ENCODE measurements around the gene MAP3K20.
"Not testable (repeated sequence)": the region's sequence is repeated elsewhere in the genome, so short reads cannot be mapped to it uniquely, and the experiment has no call there.

Gene MAP3K20

DNA sequence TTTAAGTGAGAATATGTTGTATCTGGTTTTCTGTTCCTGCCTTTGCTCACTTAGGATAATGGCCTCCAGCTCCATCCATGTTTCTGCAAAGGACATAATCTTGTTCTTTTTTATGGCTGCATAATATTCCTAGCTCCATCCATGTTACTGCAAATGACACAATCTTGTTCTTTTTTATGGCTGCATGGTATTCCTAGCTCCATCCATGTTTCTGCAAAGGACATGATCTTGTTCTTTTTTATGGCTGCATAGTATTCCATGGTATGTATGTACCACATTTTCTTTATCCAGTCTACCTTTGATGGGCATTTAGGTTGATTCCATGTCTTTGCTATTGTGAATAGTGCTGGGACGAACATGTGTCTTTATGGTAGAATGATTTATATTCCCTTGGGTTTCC lies 87.7 kb downstream of the MAP3K20 start:
- not testable (repeated sequence) for DNase-seq

DNA sequence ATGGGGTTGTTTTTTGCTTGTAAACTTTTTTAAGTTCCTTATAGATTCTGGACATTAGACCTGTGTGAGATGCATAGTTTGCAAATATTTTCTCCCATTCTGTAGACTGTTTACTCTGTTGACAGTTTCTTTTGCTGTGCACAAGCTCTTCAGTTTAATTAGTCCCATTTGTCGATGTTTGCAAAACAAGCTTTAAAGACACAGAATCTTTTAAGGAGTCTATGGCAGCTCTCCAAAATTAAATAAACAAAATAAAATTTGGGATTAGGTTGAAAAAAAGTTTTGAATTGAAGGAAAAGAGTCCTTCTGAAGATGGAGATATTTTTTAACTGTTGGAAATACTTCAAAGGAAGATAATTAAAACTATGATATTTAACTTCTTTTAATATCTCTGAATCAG lies 88.8 kb downstream of the MAP3K20 start:
- no peak for DNase-seq

DNA sequence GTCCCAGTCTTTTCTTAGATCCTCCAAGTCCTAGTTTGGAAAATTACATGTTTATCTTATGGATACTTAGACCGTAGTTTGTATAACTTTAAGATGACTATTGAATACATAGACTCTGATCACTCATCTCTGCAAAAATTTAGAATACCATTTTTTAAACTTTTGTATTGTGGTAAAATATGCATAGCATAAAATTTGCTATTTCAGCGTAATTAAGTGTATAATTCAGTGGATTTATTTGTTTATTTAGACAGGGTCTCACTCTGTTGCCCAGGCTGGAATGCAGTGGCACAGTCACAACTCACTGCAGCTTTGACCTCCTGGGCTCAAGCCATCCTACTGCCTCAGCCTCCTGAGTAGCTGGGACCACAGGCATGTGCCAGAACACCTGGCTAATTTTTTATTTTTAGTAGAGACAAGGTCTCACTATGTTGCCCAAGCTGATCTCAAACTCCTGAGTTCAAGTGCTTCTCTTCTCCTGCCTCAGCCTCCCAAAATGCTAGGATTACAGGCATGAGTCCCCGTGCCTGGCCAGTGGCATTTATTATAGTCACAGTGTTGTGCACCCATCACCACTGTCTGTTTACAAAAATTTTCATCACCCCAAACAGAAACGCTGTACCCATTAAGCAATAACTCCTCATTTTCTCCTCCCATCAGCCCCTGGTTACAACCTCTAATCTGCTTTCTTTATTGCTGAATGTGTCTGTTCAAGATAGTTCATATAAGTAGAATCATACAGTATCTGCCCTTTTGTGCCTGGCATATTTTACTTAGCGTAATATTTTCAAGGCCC lies 90.0 kb downstream of the MAP3K20 start:
- no peak for DNase-seq

DNA sequence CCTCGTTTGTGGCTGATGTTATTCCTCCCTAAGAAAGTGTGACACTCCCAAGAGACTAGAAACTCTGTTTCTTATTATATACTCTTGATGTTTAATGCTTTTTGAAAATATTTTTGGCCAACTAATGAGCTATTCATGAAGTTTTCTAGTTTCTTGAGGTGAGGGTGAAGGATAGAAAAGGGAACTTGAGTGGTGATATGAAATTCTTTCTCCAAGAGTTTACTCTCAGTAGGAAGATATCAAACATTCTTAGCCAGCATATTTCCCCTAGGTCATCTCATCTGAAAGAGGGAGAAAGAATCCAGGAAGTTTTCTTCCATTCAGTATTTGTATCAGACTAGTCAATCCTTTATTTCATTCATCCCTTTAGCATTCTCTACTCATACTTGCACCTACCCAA lies 95.7 kb downstream of the MAP3K20 start:
- DNase-seq = no peak

DNA sequence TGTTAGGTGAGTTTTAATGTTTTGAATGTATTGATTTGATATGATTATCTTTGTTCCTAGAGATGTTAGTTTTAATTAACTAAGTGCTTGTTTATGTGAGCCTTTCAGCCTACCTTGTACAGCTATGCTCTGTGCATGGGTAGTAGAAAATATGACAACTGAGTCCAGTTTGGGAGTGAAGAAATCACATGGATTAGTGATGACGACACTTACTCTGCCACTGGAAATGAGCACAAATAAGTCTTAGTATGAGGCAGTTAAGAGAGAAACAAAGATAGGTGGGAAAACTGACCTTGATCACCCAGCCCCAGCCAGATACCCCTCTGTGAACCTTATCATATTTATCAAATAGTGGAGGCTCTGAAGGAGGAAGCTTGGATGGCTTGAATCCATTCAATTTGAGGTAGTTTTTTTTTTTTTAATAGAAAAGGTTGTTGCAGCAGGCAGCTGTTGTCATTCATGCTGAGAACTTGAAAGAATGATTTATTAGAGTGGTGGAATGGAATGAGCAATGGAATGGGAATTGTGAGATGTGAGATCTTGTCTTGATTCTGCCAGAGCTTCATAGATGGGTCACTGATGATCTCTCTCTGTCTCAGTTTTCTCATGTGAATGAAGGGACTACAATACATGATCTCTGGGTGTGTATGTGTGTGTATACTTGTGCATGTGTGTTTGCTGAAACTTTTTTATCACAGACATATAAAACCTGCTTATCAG lies 96.4 kb downstream of the MAP3K20 start:
- DNase-seq = no peak

DNA sequence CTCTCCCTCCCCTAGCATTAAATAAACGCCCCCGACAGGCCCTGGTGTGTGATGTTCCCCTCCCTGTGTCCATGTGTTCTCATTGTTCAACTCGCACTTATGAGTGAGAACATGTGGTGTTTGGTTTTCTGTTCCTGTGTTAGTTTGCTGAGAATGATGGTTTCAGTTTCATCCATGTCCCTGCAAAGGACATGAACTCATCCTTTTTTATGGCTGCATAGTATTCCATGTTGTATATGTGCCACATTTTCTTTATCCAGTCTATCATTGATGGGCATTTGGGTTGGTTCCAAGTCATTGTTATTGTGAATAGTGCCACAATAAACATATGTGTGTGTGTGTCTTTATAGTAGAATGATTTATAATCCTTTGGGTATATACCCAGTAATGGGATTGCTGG lies 98.7 kb downstream of the MAP3K20 start:
- not testable (repeated sequence) for DNase-seq

DNA sequence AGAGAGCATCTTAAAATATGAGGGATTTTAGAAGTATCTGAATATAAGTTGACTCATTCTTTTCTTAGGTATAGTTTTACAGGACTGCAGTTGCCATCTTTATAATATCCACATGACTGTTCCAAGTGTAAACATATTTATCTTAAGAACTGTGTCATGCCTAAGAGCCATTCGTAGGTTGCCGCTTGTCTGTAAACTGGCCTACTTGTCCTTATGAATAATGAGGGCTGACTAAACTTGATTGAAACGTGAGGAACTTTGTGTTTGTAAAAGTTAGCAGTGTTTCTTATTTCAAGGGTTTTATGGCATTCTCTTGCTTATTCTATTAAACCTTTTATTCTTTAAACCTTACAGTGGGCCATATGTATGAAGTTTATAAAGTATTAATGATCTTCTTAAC lies 99.6 kb downstream of the MAP3K20 start:
- DNase-seq = no peak

DNA sequence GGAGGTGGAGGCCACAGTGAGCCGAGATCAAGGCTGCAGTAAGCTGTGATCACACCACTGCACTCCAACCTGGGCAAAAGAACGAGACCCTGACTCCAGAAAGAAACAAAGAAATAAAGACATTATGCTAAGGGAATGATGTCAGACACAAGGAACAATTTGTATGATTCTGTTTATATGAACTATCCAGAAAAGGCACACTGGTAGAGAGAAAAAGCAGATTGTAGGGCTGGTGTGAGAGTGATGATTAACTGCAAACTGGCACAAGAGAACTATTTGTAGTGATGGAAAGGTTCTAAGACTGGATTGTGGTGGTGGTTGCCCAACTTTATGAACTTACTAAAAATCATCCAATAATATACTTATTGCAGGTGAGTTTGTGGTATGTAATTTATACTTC lies 106.3 kb downstream of the MAP3K20 start:
- DNase-seq = no peak

DNA sequence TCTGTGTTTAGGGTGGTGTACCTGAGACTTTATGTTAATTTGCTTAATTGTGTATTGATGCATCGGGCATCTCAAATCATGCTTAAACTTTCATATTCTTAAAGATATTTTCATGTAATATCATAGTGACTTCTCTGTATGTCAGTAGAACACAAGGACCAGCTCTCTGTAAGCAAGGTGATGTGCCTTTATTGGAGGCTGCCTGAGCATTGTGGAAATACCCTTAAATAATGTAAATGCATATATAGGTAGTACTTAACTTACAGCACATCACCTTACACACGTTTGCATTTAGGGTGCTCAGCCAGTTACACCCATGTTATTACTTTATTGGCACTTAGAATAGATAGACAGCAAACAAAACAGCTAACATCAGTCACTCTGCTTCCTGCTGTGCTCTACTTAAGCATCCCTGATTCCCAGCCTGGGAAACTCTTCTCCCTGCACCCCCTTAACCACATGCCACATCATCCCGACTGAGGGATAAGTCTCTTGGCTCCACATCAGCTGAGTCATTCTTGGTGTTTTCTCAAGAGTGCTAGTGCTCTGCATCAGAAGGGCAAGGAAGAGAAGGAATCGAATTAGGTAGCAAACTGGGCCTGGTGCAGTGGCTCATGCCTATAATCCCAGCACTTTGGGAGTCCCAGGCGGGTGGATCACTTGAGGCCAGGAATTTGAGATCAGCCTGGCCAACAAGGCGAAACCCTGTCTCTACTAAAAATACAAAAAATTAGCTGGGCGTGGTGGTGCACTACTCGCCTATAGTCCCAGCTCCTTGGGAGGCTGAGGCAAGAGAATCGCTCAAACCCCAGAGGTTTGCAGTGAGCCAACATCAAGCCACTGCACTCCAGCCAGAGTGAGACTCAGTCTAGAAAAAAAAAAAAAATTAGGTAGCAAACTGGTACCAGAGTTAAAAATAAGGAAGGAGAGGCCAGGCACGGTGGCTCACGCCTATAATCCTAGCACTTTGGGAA lies 108.7 kb downstream of the MAP3K20 start:
- DNase-seq = no peak

DNA sequence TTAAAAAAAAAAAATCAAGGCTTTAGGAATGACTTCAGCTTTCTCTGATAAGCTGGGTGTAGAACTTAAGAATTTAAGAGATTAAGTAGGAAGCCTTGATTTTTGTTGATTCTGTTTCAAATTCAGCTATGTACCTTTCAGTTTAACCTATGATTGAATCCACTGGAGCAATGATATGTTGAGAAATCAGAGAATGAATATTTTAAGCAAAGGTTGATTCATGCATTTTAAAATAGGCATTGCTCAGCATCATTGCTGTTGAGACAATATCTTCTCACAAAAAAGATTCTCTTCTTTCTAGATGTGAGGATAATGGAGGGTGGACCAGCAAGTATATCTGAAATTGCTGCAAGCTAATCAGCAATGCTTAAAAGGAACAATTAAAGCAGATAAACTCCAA lies 109.8 kb downstream of the MAP3K20 start:
- DNase-seq = no peak

DNA sequence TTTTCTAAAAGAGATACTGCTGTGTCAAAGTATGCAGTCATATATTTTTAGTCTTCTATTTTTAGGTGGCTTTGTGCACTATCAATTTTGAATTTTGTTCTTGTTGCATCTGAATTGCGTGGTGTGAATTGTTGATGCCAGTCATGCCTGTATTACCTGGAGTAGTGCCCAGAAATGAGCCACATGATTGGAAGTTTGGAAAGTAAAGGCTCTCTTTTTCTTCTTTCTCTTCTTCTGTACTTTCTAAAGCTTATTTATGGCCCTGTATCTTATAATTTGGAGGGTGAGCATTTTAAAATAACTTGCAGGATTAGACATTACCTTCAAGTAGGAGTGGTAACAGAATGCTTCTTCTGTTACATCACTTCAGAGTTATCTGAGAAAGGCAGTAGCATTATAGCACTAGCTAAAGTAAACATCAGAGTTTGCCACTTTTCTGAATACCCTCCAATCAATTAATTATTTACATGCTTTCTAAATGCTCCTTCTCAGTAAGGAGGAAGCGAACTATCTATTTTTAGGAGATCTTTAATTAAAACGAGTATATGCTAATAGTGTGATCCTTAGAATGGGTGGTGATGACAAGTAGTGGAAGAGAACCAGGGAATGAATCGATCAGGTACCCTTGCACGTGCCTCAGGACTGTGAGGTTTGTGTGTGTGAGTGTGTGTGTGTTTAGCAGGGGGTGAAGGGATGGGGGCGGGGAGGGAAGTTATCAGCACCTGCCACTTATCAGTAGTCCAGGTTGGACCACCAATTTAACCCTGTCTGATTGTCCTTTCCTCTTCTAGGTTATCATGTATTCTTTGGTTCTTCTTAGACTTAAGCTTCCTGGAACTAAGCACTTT lies 112.5 kb downstream of the MAP3K20 start:
- no peak for DNase-seq

DNA sequence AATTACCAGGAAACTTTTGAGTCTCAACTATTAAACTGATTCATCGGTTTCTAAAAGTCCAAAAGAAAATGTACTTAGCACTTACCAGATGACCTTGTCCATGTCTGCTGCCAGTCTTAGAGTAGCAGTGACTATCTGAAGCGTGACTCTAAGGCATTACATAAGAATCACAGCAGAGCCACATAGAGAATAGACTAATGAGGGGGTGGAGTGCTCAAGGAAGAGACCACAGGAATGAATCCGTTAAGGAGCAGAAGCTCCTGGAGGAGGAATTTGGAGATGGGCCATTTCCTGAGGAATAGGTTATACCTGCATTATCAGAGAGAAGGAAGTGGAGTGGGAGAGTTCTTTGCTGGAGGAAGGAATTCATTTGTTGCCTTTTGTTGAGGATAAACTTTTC lies 116.0 kb downstream of the MAP3K20 start:
- DNase-seq = no peak

DNA sequence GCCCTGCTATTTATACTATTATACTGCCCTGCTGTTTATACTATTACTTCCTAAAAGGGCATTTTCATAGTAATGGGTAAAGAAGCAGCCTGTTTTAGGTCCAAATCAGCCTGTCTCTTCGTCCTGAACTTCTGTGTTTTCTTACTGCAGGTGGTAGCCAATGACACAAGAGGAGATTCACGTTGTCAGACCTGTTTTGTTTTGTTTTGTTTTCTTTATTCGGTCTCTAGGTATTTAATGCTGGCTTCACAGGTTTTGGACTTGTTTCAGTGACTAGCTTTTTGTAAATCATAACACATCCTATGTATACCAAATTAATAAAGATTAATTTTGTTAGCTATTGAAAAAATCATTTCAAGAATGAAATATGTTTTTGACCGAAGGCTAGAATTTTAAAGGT lies 116.4 kb downstream of the MAP3K20 start:
- no peak for DNase-seq

DNA sequence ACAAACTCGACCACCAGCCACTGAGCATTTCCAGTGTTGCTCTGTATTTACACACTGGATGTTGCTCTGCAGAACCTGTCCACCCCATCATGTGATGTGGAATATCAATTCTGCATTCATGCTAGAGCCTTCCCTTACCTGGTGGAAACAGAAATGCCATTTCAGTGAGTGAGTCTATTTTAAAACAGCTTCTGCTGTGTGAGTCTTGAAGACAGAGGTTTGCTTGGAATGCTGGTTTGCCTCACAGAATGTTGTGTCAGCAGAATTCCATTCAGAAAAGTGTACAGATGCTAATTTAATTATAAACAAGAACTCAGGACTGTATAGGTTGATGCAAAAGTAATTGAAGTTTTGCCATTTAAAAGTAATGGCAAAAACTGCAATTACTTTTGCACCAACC lies 118.3 kb downstream of the MAP3K20 start:
- DNase-seq = no peak

DNA sequence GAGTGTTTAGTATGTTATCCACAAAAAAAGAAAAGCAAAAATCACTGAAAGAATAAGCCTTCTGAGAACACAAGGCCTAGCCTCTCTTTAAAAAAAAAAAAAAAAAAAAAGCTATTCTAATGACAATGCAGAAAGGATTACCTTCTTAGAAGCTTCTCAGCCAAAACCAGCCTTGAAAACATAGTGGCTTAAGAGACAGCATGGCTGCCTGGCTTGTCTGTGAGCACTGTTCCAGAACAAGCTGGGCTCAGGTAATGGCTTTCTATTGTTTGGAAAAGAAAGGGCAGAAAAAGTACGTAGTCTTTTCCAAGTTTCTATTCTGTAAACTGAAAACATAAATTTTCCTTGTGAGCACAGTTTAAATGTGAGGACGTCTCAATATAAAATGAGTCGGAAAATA lies 119.5 kb downstream of the MAP3K20 start:
- DNase-seq = no peak

DNA sequence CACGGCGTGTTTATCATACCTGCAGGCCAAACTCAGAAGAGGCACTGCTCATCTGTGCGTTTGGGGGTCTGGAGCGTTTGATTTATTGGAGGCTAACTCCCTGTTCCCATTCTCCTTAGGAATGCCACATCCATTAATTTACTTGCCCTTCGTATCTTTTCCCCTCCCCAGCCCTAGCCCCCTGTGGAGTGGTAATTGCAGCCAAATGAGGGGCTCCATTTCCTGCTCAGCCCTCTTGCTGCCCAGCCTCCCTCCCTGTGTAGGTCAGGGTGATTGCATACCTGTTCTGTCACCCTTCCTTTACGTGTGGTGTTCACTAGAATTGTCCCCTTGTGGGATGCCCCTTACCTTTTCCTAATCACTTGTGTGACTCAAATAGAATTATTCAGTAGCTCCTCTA lies 120.4 kb downstream of the MAP3K20 start:
- no peak for DNase-seq

DNA sequence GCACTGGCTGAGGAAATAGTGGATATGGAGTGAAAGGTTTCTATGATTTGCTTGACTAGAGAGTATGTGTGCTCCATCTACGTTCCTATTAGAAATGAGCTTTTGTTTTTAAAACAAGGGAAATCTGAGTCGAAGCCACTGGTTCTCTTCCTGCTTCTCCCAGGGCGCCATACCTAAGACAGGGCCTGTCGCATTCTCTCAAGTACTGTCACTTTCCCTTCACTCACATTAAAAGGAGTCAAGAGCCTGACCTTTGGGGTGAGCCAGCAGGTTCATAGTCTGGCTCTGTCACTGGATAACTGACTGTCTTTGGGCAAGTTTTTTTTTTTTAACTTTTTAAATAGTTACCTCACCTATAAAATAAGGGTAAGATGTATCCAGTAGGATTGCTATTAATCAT lies 121.0 kb downstream of the MAP3K20 start:
- no peak for DNase-seq

DNA sequence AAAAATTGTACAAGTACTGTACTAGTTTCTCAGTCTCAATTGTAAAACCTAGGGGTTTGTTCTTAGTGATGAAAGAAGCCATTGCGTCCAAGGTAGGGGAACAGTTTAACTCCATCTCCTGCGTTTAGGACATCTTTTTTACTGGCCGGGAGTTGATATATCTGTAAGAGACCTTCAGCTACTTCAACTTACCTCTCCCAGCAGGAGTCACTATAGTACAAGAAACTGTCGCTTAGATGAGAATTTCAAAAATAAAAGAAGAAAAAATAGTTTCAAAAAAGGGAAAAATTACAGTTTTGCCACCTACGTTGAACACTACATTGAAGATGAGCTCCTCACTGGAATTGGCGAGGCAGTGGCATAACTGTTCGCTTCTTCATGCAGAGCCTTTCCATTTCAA lies 122.7 kb downstream of the MAP3K20 start:
- no peak for DNase-seq

DNA sequence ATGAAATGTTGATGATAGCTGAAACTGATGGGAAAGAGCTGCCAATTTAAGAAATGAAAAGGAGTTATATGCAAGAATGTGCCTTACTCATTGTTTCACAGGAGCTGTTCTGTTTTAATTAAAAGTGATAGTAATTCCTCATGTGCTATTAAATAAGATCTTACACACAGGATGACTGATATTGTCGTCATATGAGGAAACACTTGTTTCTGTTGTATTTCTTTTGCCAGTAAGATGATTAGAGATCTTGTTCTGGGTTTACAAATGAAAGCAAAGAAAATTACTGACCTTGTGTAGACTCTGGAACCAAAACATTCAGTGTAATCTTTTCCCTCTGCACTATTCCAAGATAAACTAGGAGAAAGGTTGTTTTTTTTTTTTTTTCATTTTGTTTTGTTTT lies 123.6 kb downstream of the MAP3K20 start:
- DNase-seq = no peak

DNA sequence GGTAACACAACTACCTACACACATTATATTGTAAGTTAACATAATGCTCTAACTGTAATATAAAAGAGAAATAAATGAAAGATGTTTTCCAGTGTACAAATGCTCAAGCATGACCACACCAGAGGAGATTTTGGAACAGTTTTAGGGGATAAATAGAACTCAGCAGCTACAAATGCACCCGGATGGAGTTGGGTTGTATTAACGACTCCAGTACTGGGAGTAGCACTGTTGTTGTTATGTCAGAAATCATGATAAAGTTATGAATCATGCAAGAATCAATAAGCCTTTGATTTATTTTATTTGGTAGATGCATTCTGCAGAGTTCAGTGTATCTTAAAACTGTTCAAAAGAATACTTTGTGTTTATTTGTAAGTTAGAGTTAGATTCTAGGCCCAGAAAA lies 126.9 kb downstream of the MAP3K20 start:
- no peak for DNase-seq

DNA sequence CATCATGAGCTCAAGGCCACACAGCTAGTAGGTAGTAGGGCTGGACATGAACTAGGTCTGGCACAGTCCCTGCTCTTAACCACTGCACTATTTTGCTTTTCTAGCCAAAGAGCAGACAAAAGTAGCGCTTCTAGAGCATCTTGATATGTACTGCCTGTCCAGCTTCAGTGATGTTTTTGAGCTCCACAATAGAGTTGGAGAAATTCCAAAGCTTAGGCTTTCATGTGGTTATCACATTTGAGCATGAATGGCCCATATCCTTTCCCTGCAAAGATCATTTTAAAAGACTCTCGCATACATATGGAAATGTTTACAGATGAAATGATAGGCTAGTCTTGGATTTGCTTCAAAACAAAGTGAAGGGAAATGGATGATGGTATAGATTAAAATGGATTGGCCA lies 128.7 kb downstream of the MAP3K20 start:
- no peak for DNase-seq

DNA sequence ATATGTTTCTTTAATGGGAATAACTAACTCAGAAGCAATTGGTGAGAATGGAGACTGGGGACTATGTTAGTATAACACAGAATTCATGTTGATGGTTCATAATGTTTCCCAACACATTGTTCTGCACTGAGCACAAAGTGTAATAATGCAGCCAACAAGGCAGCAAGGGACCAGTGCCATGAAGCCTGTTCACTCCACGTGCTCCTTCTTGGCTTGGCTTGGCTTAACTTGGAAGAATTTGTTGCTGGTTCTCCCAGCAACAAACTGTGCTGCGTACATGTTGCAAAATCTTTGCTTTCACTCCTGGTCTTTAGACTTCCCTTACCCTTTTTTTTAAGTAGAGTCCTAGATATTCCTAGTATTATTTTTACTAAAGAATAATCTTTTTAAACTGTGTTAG lies 129.7 kb downstream of the MAP3K20 start:
- DNase-seq = no peak

DNA sequence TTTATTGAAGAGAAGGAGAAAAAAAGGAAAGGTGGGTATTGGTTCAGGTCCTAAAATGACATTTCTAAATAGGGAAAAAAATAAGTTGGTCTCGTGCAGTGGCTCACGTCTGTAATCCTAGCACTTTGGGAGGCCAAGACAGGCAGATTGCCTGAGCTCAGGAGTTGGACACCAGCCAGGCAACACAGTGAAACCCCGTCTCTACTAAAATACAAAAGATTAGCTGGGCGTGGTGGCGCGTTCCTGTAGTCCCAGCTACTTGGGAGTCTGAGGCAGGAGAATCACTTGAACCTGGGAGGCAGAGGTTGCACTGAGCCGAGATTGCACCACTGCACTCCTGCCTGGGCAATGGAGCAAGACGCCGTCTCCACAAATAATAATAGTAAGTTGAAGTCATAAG lies 131.5 kb downstream of the MAP3K20 start:
- DNase-seq = not testable (repeated sequence)

Data from RPMI8226 (cell line).